HG03571 (cell line): ENCODE results near the gene MYO10.
"Not testable (repeated sequence)": the region's sequence is repeated elsewhere in the genome, so short reads cannot be mapped to it uniquely, and the experiment has no call there.

Source experiments
- ATAC-seq: cut with Tn5 transposase; IDR thresholded peaks from one replicate; pipeline ENCODE4 v1.9.1; 2021; ENCODE audit not compliant: unreplicated experiment

Gene MYO10

DNA sequence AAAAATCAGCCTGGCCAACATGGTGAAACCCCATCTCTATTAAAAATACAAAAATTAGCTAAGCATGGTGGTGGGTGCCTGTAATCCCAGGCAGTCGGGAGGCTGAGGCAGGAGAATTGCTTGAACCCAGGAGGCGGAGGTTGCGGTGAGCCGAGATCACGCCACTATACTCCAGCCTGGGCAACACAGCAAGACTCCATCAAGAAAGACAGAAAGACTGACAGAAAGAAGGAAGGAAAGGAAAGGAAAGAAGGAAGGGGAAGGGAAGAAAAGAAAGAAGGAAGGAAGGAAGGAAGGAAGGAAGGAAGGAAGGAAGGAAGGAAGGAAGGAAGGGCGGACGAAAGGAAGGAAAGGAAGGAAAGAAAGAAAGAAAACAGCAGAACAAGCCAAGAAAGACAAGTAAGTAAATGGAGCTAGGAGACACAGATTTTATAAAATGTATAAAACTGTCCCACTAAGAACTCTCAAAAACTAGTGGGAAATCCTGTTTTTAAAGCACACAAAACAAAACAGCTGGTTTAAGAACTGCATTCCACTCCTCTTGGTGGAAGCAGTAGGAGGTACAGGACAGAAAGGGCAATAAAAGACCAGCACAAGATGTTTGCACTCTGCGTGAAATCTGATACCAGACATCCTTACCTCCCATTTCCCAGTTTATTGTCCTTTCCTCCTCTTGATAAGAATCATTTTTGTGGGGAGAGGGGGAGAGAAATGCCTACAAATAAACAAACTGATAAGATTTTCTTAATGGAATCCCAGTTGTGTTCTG lies 46.7 kb downstream of the MYO10 start:
- ATAC-seq = no peak

DNA sequence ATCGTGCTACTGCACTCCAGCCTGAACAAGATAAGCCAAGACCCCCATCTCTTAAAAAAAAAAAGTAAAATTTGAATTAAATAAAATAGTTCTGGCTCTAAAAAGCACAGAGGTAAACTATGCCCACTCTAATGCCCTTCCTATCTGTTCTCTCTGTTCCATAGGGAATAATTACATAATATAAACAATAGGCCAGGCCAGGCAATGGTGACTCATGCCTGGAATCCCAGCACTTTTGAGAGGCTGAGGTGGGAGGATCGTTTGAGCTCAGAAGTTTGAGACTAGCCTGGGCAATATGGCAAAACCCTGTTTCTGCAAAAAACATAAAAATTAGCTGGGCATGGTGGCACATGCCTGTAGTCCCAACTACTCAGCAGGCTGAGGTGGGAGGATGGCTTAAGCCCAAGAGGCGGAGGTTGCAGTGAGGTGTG lies 47.4 kb downstream of the MYO10 start:
- ATAC-seq = no peak

DNA sequence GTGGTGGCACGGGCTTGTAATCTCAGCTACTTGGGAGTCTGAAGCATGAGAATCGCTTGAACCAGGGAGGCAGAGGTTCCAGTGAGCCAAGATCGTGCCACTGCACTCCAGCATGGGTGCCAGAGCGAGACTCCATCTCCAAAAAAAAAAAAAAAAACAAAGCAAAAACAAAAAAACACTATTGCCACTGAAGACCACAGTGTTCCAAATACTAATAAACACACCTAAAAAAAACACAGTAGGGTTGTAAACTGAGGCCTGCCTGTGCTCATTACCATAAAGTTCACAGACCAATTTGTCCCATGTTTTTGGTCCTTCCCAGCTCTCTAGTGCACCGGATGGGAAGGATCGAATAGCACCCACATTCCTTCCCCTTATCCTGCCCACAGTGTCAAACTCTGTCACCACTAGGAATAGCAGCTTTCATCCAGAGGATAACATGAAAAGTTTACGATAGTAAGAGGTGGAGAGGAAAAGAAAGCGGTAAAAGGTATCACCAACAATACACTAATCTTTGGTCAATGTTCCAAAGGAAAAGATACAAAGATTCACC lies 49.2 kb downstream of the MYO10 start:
- no peak for ATAC-seq

- no peak for ATAC-seq
Observed at GRCh38 chr5:16886366-16886736, 49.7 kb downstream of the MYO10 start.

GRCh38 chr5:16885635-16886365 lies 50.3 kb downstream of the MYO10 start:
- ATAC-seq = no peak

GRCh38 chr5:16884595-16884994 lies 51.5 kb downstream of the MYO10 start:
- no peak for ATAC-seq

GRCh38 chr5:16883806-16884205 lies 52.3 kb downstream of the MYO10 start:
- no peak for ATAC-seq

DNA sequence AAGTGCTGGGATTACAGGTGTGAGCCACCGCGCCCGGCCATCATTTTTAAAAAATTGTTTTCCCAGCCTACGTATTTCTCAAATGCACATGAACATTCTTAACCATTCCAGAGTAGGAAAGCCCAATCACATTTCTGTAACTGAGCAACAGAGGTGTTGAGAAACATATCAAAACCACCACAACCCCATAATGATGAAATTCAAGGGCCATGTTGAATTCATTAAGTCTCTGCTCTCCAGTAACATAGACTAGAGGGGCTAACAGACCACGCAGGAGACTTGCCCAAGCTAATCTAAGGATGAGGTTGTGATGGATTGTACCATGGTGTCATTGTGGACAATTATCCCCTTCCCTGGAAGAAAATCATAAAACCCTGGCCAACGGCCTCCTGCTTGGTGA lies 52.9 kb downstream of the MYO10 start:
- ATAC-seq = no peak

DNA sequence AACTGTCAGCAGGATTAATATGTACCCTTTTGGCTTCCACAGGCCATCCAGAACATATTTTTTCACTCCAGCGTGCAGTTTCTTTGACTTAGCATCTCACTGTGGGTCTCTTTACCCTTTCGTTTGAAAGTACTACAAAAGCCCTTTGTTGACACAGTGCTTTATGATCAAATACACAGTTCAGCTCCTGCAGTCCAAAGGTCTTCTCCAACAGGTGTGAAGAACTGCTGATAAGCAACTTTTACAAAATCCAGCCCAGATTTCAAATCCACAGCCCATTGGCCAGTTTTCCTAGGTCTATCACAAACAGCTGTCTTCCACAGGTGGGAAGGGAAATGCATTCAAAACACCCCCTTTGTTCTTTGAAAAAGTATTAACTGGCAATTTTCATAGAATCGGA lies 54.8 kb downstream of the MYO10 start:
- no peak for ATAC-seq

DNA sequence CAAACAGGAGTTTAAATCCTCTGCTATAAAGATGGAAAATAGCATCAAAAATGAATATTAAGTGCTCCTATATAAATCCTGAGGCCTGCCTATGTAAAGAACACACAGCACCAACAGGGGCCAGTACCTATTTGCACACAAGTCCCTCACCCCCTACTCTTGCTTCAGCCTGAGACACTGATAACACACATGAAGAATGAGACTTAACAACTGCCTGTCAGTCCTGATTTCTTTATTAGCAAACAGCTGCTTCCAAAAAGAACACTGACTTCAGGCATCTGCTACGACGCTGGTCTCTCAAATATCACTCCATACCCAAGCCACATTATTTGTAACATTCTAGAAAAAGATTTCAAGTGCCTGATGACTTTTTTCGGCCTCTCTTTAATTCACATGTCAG lies 55.5 kb downstream of the MYO10 start:
- ATAC-seq = no peak

DNA sequence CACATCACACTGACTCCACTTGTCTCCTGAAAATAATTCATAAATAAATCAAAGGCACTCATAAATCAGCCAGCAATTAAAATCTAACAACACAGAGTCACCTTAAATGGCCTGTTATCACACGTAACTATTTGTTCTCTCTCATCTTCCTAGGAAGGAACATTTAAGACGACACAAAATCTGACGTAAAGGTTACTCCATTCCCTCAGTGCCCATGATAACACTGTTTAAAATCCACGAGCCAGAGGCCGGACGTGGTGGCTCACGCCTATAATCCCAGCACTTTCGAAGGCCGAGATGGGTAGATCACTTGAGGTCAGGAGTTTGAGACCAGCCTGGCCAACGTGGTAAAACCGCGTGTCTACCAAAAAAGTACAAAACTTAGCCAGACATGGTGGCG lies 56.4 kb downstream of the MYO10 start:
- ATAC-seq = no peak

- ATAC-seq = no peak
Observed at GRCh38 chr5:16879191-16879590, 56.9 kb downstream of the MYO10 start.

- ATAC-seq = no peak
Observed at GRCh38 chr5:16877267-16877935, 58.7 kb downstream of the MYO10 start.

DNA sequence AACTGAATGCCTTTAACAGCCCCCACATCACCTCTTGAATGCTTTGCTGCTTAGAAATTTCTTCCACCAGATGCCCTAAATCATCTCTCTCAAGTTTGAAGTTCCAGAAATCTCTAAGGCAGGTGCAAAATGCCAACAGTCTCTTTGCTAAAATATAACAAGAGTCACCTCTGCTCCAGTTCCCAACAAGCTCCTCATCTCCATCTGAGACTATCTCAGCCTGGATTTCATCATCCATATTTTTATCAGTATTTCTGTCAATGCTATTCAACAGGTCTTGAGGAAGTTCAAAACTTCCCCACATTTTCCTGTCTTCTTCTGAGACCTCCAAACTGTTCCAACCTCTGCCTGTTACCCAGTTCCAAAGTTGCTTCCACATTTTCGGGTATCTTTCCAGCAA lies 61.7 kb downstream of the MYO10 start:
- not testable (repeated sequence) for ATAC-seq

DNA sequence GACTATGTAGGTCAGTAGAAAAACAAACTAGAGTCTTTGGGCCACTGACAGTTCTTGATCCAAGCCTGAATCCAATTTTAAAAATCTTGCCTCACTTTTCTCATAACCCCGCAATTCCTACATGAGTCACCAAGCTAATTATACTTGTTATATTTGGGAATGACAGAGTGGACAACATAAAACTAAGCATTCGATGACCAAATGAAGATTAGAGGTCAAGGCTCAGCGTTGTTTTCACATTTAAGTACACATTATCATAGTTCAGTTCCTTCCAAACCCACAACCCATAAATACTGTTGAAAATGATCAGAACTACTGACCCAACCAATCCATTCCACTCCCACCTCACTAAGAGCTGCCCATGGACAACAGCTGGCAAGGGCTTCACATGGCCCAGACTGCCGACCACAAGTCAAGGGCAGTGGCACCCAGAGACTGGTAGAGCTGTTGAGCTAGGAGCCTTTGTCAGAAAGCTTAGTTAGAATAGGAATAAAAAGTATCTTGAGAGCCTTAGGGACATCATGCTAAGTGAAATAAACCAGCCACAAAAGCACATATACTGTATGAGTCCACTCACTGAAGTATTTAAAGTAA lies 64.2 kb downstream of the MYO10 start:
- ATAC-seq = no peak

GRCh38 chr5:16870878-16871277 lies 65.2 kb downstream of the MYO10 start:
- ATAC-seq = no peak

GRCh38 chr5:16869821-16870796 lies 66.0 kb downstream of the MYO10 start:
- ATAC-seq = no peak

- no peak for ATAC-seq
Observed at GRCh38 chr5:16867577-16867953, 68.5 kb downstream of the MYO10 start.

- ATAC-seq = no peak
Observed at GRCh38 chr5:16866795-16867576, 69.1 kb downstream of the MYO10 start.
